DOHH2 (cell line): Measurements from ENCODE around the gene SHROOM2.

Experiments used
- H3F3A ChIP-seq: fragments of 200-600 bp; sonication (generic), shearing (Covaris generic); 2 replicates; pipeline ENCODE4 v1.6.0; 2016; ENCODE audit warnings: antibody characterized with exemption, mild to moderate bottlenecking; ENCODE audit not compliant: control insufficient read depth, insufficient read depth
- H3K27ac ChIP-seq: fragments of 200-600 bp; sonication (generic); 2 replicates; pipeline ENCODE4 v1.5.1; 2014; ENCODE audit warnings: low read depth, mild to moderate bottlenecking, low read length, moderate library complexity
- H3K27me3 ChIP-seq: fragments of 200-600 bp; sonication (generic); 2 replicates; pipeline ENCODE4 v1.6.1; 2014; ENCODE audit warnings: mild to moderate bottlenecking, low read length, mixed read lengths; ENCODE audit not compliant: control insufficient read depth
- H3K36me3 ChIP-seq: fragments of 200-600 bp; sonication (generic); 2 replicates; pipeline ENCODE4 v1.6.1; 2014; ENCODE audit warnings: mild to moderate bottlenecking, low read length, moderate library complexity, mixed read lengths; ENCODE audit not compliant: control insufficient read depth
- H3K4me1 ChIP-seq: fragments of 200-600 bp; sonication (generic); 2 replicates; pipeline ENCODE4 v1.6.1; 2014; ENCODE audit warnings: mild to moderate bottlenecking, low read length, mixed read lengths; ENCODE audit not compliant: control insufficient read depth
- H3K4me2 ChIP-seq: fragments of 200-600 bp; sonication (generic); 2 replicates; pipeline ENCODE4 v1.6.0; 2014; ENCODE audit warnings: mild to moderate bottlenecking, low read length, moderate library complexity
- H3K4me3 ChIP-seq: fragments of 200-600 bp; sonication (generic); 2 replicates; pipeline ENCODE4 v1.5.1; 2014; ENCODE audit warnings: mild to moderate bottlenecking, low read length, mixed read lengths
- H3K79me2 ChIP-seq: fragments of 200-600 bp; sonication (generic); 2 replicates; pipeline ENCODE4 v1.6.1; 2014; ENCODE audit warnings: mild to moderate bottlenecking, low read length, mixed read lengths; ENCODE audit not compliant: control insufficient read depth
- H3K9me2 ChIP-seq: fragments of 200-600 bp; sonication (generic); replicated peaks from 2 replicates; pipeline ENCODE4 v1.6.1; 2014; ENCODE audit warnings: mild to moderate bottlenecking, low read length, mixed read lengths; ENCODE audit not compliant: control insufficient read depth
- H3K9me3 ChIP-seq: fragments of 200-600 bp; sonication (generic); 2 replicates; pipeline ENCODE4 v1.6.1; 2014; ENCODE audit warnings: antibody characterized with exemption, low read length, mixed read lengths; ENCODE audit not compliant: control insufficient read depth, insufficient read depth
- H4K20me1 ChIP-seq: fragments of 200-600 bp; sonication (generic); 2 replicates; pipeline ENCODE4 v1.6.0; 2014; ENCODE audit warnings: low read depth, mild to moderate bottlenecking, antibody characterized with exemption, low read length, moderate library complexity; ENCODE audit not compliant: control insufficient read depth, insufficient read depth
- EZH2phosphoT487 ChIP-seq: fragments of 200-600 bp; sonication (generic); IDR thresholded peaks from 2 replicates; pipeline ENCODE4 v1.6.1; 2017; ENCODE audit warnings: borderline replicate concordance, mild to moderate bottlenecking, antibody characterized with exemption, low read length, moderate library complexity, mixed read lengths
- TF ChIP-seq, protein P1 (sequence below): fragments of 200-600 bp; sonication (generic); IDR thresholded peaks from one replicate; pipeline ENCODE4 v1.5.1; 2014; ENCODE audit warnings: antibody characterized with exemption, mild to moderate bottlenecking, low read depth, low read length; ENCODE audit not compliant: poor library complexity, severe bottlenecking

The SHROOM2 gene

GRCh38 chrX:9785254-9785943, 830 bp upstream of the SHROOM2 start:
- H3K27ac ChIP-seq, result no peak overlapping the region

DNA sequence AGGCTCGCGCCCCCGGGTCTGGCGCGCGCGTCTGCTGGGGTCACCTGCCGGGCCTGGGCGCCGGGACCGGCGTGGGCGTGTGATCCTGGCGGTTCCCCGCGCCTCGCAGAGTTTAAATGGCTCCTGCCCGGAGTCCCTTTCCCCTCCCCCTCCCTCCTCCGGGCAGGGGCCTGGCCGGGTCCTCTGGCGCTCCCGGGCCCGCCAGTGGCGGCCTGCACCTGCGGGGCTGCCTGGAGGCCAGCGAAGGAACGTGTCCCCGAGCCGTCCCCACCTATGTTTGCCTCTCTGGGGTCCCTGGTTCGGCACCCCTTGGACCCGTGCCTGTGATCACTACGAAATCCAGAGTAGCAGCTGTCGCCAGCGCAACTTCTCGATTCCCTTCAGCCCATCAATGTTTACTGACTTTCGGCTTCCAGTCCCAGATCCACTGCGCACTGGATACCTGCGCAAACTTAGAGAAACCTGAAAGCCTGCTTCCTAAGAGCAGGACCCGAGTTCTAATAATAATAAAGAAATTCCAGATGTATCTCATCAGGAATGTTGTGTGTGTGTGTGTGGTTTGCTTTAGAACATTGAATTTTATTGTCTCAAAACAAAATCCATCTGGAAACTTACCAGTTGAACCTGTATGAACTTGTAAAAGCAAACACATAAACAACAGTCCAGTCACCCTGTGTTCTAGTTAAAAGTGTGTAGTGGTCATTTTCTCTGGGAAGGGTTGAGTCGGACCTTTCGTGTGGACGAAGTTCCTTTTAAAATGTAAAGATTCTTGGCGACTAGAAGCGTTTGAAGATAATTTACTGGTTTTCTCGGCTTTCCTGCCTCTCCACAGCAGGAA, 788 bp downstream of the SHROOM2 start:
- no peaks in the 10 kb centered on the region for H3K79me2 ChIP-seq
- H3K27ac ChIP-seq, result no peak overlapping the region
- no peak overlapping the region for H3K4me2 ChIP-seq
- H3K36me3 ChIP-seq, result no peaks in the 10 kb centered on the region
- no peaks in the 10 kb centered on the region for H3K4me1 ChIP-seq
- no peaks in the 10 kb centered on the region for H4K20me1 ChIP-seq
- H3K9me2 ChIP-seq, result no peaks in the 10 kb centered on the region
- H3K4me3 ChIP-seq, result no peak overlapping the region
- no peaks in the 10 kb centered on the region for H3F3A ChIP-seq
- no peak for TF ChIP-seq EZH2phosphoT487
- TF ChIP-seq, protein P1, sequence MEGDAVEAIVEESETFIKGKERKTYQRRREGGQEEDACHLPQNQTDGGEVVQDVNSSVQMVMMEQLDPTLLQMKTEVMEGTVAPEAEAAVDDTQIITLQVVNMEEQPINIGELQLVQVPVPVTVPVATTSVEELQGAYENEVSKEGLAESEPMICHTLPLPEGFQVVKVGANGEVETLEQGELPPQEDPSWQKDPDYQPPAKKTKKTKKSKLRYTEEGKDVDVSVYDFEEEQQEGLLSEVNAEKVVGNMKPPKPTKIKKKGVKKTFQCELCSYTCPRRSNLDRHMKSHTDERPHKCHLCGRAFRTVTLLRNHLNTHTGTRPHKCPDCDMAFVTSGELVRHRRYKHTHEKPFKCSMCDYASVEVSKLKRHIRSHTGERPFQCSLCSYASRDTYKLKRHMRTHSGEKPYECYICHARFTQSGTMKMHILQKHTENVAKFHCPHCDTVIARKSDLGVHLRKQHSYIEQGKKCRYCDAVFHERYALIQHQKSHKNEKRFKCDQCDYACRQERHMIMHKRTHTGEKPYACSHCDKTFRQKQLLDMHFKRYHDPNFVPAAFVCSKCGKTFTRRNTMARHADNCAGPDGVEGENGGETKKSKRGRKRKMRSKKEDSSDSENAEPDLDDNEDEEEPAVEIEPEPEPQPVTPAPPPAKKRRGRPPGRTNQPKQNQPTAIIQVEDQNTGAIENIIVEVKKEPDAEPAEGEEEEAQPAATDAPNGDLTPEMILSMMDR, result no peak
- H3K27me3 ChIP-seq, result no peaks in the 10 kb centered on the region; the same call in 1 of the 2 replicates
- H3K9me3 ChIP-seq, result no peaks in the 10 kb centered on the region

More at GRCh38 chrX:9785254-9785943, 830 bp upstream of the SHROOM2 start:
- H4K20me1 ChIP-seq, result no peaks in the 10 kb centered on the region
- H3K27me3 ChIP-seq, result no peaks in the 10 kb centered on the region; the same call in 1 of the 2 replicates
- no peaks in the 10 kb centered on the region for H3K4me1 ChIP-seq
- H3K79me2 ChIP-seq, result no peaks in the 10 kb centered on the region
- no peak overlapping the region for H3K4me3 ChIP-seq
- no peaks in the 10 kb centered on the region for H3F3A ChIP-seq
- no peak overlapping the region for H3K4me2 ChIP-seq
- TF ChIP-seq EZH2phosphoT487, result no peak
- TF ChIP-seq, protein P1, result no peak
- no peaks in the 10 kb centered on the region for H3K9me3 ChIP-seq
- H3K36me3 ChIP-seq, result no peaks in the 10 kb centered on the region
- H3K9me2 ChIP-seq, result no peaks in the 10 kb centered on the region

DNA sequence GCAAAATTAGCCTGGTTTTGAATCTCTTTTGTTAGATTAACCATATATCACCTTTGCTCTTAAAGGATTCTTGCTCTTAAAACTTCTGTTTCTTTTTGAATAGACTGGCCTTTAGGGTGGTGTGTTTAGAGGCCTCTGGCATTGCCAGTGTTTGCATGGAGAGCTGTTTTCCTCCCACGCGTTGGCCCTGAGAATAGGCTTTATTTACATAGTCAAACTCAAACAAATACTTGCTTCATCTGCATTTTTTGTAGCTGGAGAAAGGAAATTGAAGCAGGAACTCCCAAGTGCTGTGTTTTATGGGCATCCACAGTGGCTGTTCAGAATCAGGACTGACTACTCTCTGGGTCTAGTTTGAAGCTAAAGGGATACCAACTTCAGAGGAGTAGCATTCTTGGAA, 2.7 kb downstream of the SHROOM2 start:
- Histone ChIP-seq H3F3A (no peaks in the 10 kb centered on the region), H3K36me3 (no peaks in the 10 kb centered on the region), H3K4me3 (no peak overlapping the region), H3K27me3 (no peaks in the 10 kb centered on the region; the same call in 1 of the 2 replicates), H3K4me1 (no peaks in the 10 kb centered on the region), H3K79me2 (no peaks in the 10 kb centered on the region), H3K9me3 (no peaks in the 10 kb centered on the region), H3K27ac (no peak overlapping the region), H4K20me1 (no peaks in the 10 kb centered on the region), H3K4me2 (no peak overlapping the region), H3K9me2 (no peaks in the 10 kb centered on the region)
- TF ChIP-seq, protein P1, result no peak
- no peak for TF ChIP-seq EZH2phosphoT487
